ENCODE data around the gene CMC1. TPM values are rescaled to one million over a fixed set of nuclear protein-coding genes. Genes with fewer than 3 reads are reported as not detected.

CMC1 gene
- total RNA-seq, 1 experiment from 2014 or later = 16.5 TPM

GRCh38 chr3:28290863-28291300, 49.5 kb downstream of the CMC1 start:
- Mint-ChIP-seq H3K9me3 (peaks cover 2 to 3% of the 10 kb centered on the region in 2 experiments; a peak in 2 of 5 replicates), H3K27me3 (ENCODE audit: low read depth) (no peaks in the 10 kb centered on the region), H3K4me3 (no peak overlapping the region), H3K36me3 (ENCODE audit: insufficient read depth in 1 of 3, low read depth in 3 of 3) (peaks cover 9 to 18% (median 10%) of the 10 kb centered on the region in 3 experiments), H3K4me1 (peaks cover 7 to 15% of the 10 kb centered on the region in 2 experiments), H3K27ac (0 out of 7 replicates have a peak overlapping the region, but pooled peaks of 1 of the 3 experiments have one; percentile 55)
- no peaks in the 10 kb centered on the region for H3K27me3 ChIP-seq (ENCODE audit: insufficient read depth, low read length)
- no peak overlapping the region for H2BK15ac ChIP-seq (ENCODE audit: low read depth, low read length)
- H3K79me1 ChIP-seq (ENCODE audit: insufficient read depth, low read depth, low read length, poor library complexity, severe bottlenecking) = no peaks in the 10 kb centered on the region
- H3K9me3 ChIP-seq (ENCODE audit: control insufficient read depth, low read depth, low read length) = peaks cover 6% of the 10 kb centered on the region
- no peak overlapping the region for H3T11ph ChIP-seq (ENCODE audit: low read length)
- no peak overlapping the region for H3K9ac ChIP-seq (ENCODE audit: extremely low read depth, insufficient read length, low read length)
- no peak overlapping the region for H4K8ac ChIP-seq (replicated peaks; ENCODE audit: insufficient read length, low read depth, low read length)
- no CpG with 5 or more reads among the region's 1 CpG for WGBS (ENCODE audit: extremely low coverage, insufficient read length, low lambda C conversion rate)
- H3K27ac ChIP-seq (ENCODE audit: insufficient read length, low read depth, low read length) = no peak overlapping the region
- no peak for TF ChIP-seq CTCF (conservative IDR thresholded peaks at IDR 0.05)
- no peak overlapping the region for H3K14ac ChIP-seq (ENCODE audit: insufficient read depth, low read length)
- no peak overlapping the region for H2AFZ ChIP-seq (ENCODE audit: low read length)
- H2BK5ac ChIP-seq (ENCODE audit: insufficient read length, low read length) = no peak overlapping the region
- H2BK20ac ChIP-seq (ENCODE audit: low read depth, low read length, poor library complexity, severe bottlenecking) = no peak overlapping the region
- no peak overlapping the region for H4K5ac ChIP-seq (ENCODE audit: insufficient read length, low read depth, low read length)
- H3K4ac ChIP-seq (ENCODE audit: low read depth, low read length) = no peak overlapping the region
- H3K23me2 ChIP-seq (ENCODE audit: insufficient read length, low read depth, low read length, poor library complexity, severe bottlenecking) = no peaks in the 10 kb centered on the region
- H3K4me2 ChIP-seq (ENCODE audit: insufficient read depth, insufficient read length, low read length) = no peak overlapping the region
- no peak overlapping the region for H2BK12ac ChIP-seq (ENCODE audit: insufficient read length, low read depth, low read length)
- no peak overlapping the region for H3K56ac ChIP-seq (ENCODE audit: insufficient read length, low read depth, low read length)
- no peak overlapping the region for H4K91ac ChIP-seq (ENCODE audit: insufficient read length, low read depth, low read length)
- no peak for DNase-seq
- no peak overlapping the region for H3K23ac ChIP-seq (ENCODE audit: insufficient read length, low read depth, low read length)
- no peaks in the 10 kb centered on the region for H3K79me2 ChIP-seq (ENCODE audit: insufficient read depth, low read length)
- H4K20me1 ChIP-seq (ENCODE audit: control insufficient read depth, insufficient read depth, insufficient read length) = no peaks in the 10 kb centered on the region
- H3K18ac ChIP-seq (ENCODE audit: insufficient read length, low read depth, low read length) = no peak overlapping the region
- H2AK5ac ChIP-seq (ENCODE audit: insufficient read length, low read length) = peak overlapping the region; percentile 83
- H2BK120ac ChIP-seq (ENCODE audit: low read depth, low read length, poor library complexity, severe bottlenecking) = no peak overlapping the region
- no peaks in the 10 kb centered on the region for H3K4me1 ChIP-seq (ENCODE audit: insufficient read depth, low read length)

All from H9 (cell line).